Measurements from ENCODE around the gene RBM5. TPM values are rescaled to one million over a fixed set of nuclear protein-coding genes. Genes with fewer than 3 reads are reported as not detected.

The RBM5 gene
- total RNA-seq, 2 experiments from 2014 or later, result 212 to 215 TPM

- Mint-ChIP-seq H3K9me3 (no peaks in the 10 kb centered on the region), H3K27ac (no peak overlapping the region), H3K4me1 (no peaks in the 10 kb centered on the region), H3K27me3 (no peaks in the 10 kb centered on the region), H3K36me3 (ENCODE audit: low read depth) (peaks cover 15% of the 10 kb centered on the region), H3K4me3 (no peak overlapping the region)
- DNase-seq, result no peak
- ChIA-PET CTCF (interaction anchor here (0.6 to 1.4 kb wide), 4 partner anchors 11 to 175 kb away, joined by 3 to 4 read pairs (median 3); no protein-coding TSS in a partner anchor), POLR2A (no interaction called here)
These were observed 34.8 kb downstream of the RBM5 start for GRCh38 chr3:50123394-50124051.

GRCh38 chr3:50124052-50124799, 35.5 kb downstream of the RBM5 start:
- no peak overlapping the region for H3K27ac Mint-ChIP-seq
- no peaks in the 10 kb centered on the region for H3K4me1 Mint-ChIP-seq
- peak; percentile 5 for DNase-seq
- ChIA-PET CTCF (interaction anchor here (0.6 to 1.3 kb wide), 2 partner anchors 40 to 176 kb away, joined by 3 read pairs; no protein-coding TSS in a partner anchor), POLR2A (no interaction called here)
- no peak overlapping the region for H3K4me3 Mint-ChIP-seq
- no peaks in the 10 kb centered on the region for H3K27me3 Mint-ChIP-seq
- no peaks in the 10 kb centered on the region for H3K9me3 Mint-ChIP-seq
- peaks cover 9% of the 10 kb centered on the region for H3K36me3 Mint-ChIP-seq (ENCODE audit: low read depth)

GRCh38 chr3:50124800-50125178, 36.1 kb downstream of the RBM5 start:
- ChIA-PET POLR2A (no interaction called here), CTCF (no interaction called here)
- no peak for DNase-seq
- no peaks in the 10 kb centered on the region for H3K9me3 Mint-ChIP-seq
- no peak overlapping the region for H3K27ac Mint-ChIP-seq
- H3K4me3 Mint-ChIP-seq, result no peak overlapping the region
- no peaks in the 10 kb centered on the region for H3K27me3 Mint-ChIP-seq
- H3K4me1 Mint-ChIP-seq, result no peaks in the 10 kb centered on the region
- peaks cover 7% of the 10 kb centered on the region for H3K36me3 Mint-ChIP-seq (ENCODE audit: low read depth)

- Mint-ChIP-seq H3K4me1 (no peaks in the 10 kb centered on the region), H3K9me3 (no peaks in the 10 kb centered on the region), H3K27me3 (no peaks in the 10 kb centered on the region), H3K27ac (no peak overlapping the region), H3K4me3 (no peak overlapping the region), H3K36me3 (ENCODE audit: low read depth) (no peaks in the 10 kb centered on the region)
- ChIA-PET CTCF (interaction anchor here (0.6 to 1.3 kb wide), 4 partner anchors 10 to 205 kb away, joined by 3 to 4 read pairs (median 3); no protein-coding TSS in a partner anchor), POLR2A (interaction anchor here (0.7 kb wide), 1 partner anchor 13 kb away, joined by 3 read pairs; no protein-coding TSS in a partner anchor)
- no peak for DNase-seq
These were observed 37.0 kb downstream of the RBM5 start for GRCh38 chr3:50125541-50126286.

- Mint-ChIP-seq H3K27ac (no peak overlapping the region), H3K4me3 (no peak overlapping the region), H3K27me3 (no peaks in the 10 kb centered on the region), H3K4me1 (no peaks in the 10 kb centered on the region), H3K9me3 (no peaks in the 10 kb centered on the region), H3K36me3 (ENCODE audit: low read depth) (no peaks in the 10 kb centered on the region)
- ChIA-PET CTCF (interaction anchor here (0.5 to 1.3 kb wide), 6 partner anchors 9 to 518 kb away, joined by 3 to 4 read pairs (median 3); no protein-coding TSS in a partner anchor), POLR2A (no interaction called here)
- DNase-seq, result no peak
These were observed 37.8 kb downstream of the RBM5 start for GRCh38 chr3:50126287-50127211.

- no peaks in the 10 kb centered on the region for H3K36me3 Mint-ChIP-seq (ENCODE audit: low read depth)
- H3K4me1 Mint-ChIP-seq, result no peaks in the 10 kb centered on the region
- ChIA-PET CTCF (interaction anchor here (0.5 to 1.0 kb wide), 3 partner anchors 16 to 518 kb away, joined by 3 read pairs; no protein-coding TSS in a partner anchor), POLR2A (no interaction called here)
- H3K27me3 Mint-ChIP-seq, result no peaks in the 10 kb centered on the region
- H3K27ac Mint-ChIP-seq, result no peak overlapping the region
- no peak overlapping the region for H3K4me3 Mint-ChIP-seq
- DNase-seq, result no peak
- H3K9me3 Mint-ChIP-seq, result no peaks in the 10 kb centered on the region
These were observed 38.6 kb downstream of the RBM5 start for GRCh38 chr3:50127251-50127691.

- Mint-ChIP-seq H3K36me3 (ENCODE audit: low read depth) (no peaks in the 10 kb centered on the region), H3K27ac (no peak overlapping the region), H3K27me3 (no peaks in the 10 kb centered on the region), H3K4me1 (no peaks in the 10 kb centered on the region), H3K4me3 (no peak overlapping the region), H3K9me3 (no peaks in the 10 kb centered on the region)
- CTCF ChIA-PET, result interaction anchor here (0.7 to 1.1 kb wide), 2 partner anchors 15 to 18 kb away, joined by 3 read pairs; no protein-coding TSS in a partner anchor
- POLR2A ChIA-PET, result no interaction called here
- DNase-seq, result no peak
These were observed 39.3 kb downstream of the RBM5 start for GRCh38 chr3:50128001-50128400.

- POLR2A ChIA-PET, result no interaction called here
- Mint-ChIP-seq H3K9me3 (no peaks in the 10 kb centered on the region), H3K4me3 (no peak overlapping the region), H3K27me3 (no peaks in the 10 kb centered on the region), H3K36me3 (ENCODE audit: low read depth) (no peaks in the 10 kb centered on the region), H3K27ac (no peak overlapping the region), H3K4me1 (no peaks in the 10 kb centered on the region)
- no peak for DNase-seq
- CTCF ChIA-PET, result interaction anchor here (0.8 kb wide), 1 partner anchor 10 kb away, joined by 3 read pairs; no protein-coding TSS in a partner anchor
These were observed 41.7 kb downstream of the RBM5 start for GRCh38 chr3:50130436-50130835.

- Mint-ChIP-seq H3K27ac (no peak overlapping the region), H3K9me3 (no peaks in the 10 kb centered on the region), H3K36me3 (ENCODE audit: low read depth) (no peaks in the 10 kb centered on the region), H3K4me1 (no peaks in the 10 kb centered on the region), H3K4me3 (no peak overlapping the region), H3K27me3 (no peaks in the 10 kb centered on the region)
- no peak for DNase-seq
- POLR2A ChIA-PET, result no interaction called here
- CTCF ChIA-PET, result no interaction called here
These were observed 43.9 kb downstream of the RBM5 start for GRCh38 chr3:50132421-50133282.

GRCh38 chr3:50133283-50133615, 44.5 kb downstream of the RBM5 start:
- ChIA-PET CTCF (no interaction called here), POLR2A (no interaction called here)
- Mint-ChIP-seq H3K9me3 (no peaks in the 10 kb centered on the region), H3K4me1 (peaks cover 2% of the 10 kb centered on the region), H3K36me3 (ENCODE audit: low read depth) (no peaks in the 10 kb centered on the region), H3K27ac (no peak overlapping the region), H3K4me3 (no peak overlapping the region), H3K27me3 (no peaks in the 10 kb centered on the region)
- no peak for DNase-seq

GRCh38 chr3:50134367-50134766, 45.6 kb downstream of the RBM5 start:
- H3K27me3 Mint-ChIP-seq, result no peaks in the 10 kb centered on the region
- H3K36me3 Mint-ChIP-seq (ENCODE audit: low read depth), result no peaks in the 10 kb centered on the region
- no peak overlapping the region for H3K4me3 Mint-ChIP-seq
- H3K4me1 Mint-ChIP-seq, result peaks cover 11% of the 10 kb centered on the region
- ChIA-PET POLR2A (no interaction called here), CTCF (interaction anchor here (0.6 to 0.9 kb wide), 2 partner anchors 12 to 333 kb away, joined by 3 to 5 read pairs; no protein-coding TSS in a partner anchor)
- no peak overlapping the region for H3K27ac Mint-ChIP-seq
- no peaks in the 10 kb centered on the region for H3K9me3 Mint-ChIP-seq
- no peak for DNase-seq

All from activated CD4-positive, alpha-beta T cell treated with anti-CD3 and anti-CD28 coated beads, Interleukin-2, amount 10 ng/mL, durations not matched to agents 7 days and 5 days (primary cell).